ENCODE measurements around the gene MME.

The MME gene

DNA sequence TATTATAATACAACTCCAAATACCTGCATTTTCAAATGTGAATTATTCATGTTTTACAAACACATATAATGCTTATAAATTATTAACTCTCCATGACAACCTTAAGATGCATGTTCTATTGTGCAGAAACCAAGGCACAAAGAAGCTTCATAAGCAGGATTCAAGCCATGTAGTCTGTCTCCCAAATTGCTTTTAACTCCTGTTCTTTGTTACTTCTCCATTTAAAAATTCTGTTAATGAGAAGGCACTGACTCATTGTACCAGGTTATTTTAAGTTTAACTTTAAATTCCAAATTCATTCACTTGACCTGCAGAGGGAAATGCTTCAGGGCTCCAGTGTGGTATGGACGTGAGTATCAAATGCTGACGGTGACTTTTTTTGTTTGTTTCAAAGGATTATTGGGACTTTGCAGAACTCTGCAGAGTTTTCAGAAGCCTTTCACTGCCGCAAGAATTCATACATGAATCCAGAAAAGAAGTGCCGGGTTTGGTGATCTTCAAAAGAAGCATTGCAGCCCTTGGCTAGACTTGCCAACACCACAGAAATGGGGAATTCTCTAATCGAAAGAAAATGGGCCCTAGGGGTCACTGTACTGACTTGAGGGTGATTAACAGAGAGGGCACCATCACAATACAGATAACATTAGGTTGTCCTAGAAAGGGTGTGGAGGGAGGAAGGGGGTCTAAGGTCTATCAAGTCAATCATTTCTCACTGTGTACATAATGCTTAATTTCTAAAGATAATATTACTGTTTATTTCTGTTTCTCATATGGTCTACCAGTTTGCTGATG lies 100.0 kb downstream of the MME start:
- H3K36me3 Mint-ChIP-seq (ENCODE audit: low read depth) = peaks cover 10% of the 10 kb centered on the region
- H3K4me1 Mint-ChIP-seq = no peaks in the 10 kb centered on the region
- no peak for DNase-seq
- no peak overlapping the region for H3K4me3 Mint-ChIP-seq
- TF ChIP-seq, protein P1, sequence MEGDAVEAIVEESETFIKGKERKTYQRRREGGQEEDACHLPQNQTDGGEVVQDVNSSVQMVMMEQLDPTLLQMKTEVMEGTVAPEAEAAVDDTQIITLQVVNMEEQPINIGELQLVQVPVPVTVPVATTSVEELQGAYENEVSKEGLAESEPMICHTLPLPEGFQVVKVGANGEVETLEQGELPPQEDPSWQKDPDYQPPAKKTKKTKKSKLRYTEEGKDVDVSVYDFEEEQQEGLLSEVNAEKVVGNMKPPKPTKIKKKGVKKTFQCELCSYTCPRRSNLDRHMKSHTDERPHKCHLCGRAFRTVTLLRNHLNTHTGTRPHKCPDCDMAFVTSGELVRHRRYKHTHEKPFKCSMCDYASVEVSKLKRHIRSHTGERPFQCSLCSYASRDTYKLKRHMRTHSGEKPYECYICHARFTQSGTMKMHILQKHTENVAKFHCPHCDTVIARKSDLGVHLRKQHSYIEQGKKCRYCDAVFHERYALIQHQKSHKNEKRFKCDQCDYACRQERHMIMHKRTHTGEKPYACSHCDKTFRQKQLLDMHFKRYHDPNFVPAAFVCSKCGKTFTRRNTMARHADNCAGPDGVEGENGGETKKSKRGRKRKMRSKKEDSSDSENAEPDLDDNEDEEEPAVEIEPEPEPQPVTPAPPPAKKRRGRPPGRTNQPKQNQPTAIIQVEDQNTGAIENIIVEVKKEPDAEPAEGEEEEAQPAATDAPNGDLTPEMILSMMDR (IDR thresholded peaks at IDR 0.05) = no peak
- no peaks in the 10 kb centered on the region for H3K27me3 Mint-ChIP-seq (ENCODE audit: low read depth, poor library complexity)
- H3K9me3 Mint-ChIP-seq = no peaks in the 10 kb centered on the region
- no peak overlapping the region for H3K27ac Mint-ChIP-seq

DNA sequence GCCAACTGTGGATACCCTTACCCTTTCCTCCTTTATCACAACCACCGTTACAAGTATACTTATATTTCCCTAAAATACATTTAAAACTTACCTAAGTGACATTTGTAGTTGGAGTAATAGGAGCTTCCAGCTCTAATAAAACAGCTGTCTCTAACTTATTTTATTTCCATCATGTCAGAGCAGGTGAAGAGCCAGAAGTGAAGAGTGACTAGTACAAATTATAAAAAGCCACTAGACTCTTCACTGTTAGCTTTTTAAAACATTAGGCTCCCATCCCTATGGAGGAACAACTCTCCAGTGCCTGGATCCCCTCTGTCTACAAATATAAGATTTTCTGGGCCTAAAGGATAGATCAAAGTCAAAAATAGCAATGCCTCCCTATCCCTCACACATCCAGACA lies 102.3 kb downstream of the MME start:
- peaks cover 9% of the 10 kb centered on the region for H3K36me3 Mint-ChIP-seq (ENCODE audit: low read depth)
- H3K4me1 Mint-ChIP-seq = no peaks in the 10 kb centered on the region
- no peak overlapping the region for H3K27ac Mint-ChIP-seq
- H3K9me3 Mint-ChIP-seq = no peaks in the 10 kb centered on the region
- H3K4me3 Mint-ChIP-seq = no peak overlapping the region
- H3K27me3 Mint-ChIP-seq (ENCODE audit: low read depth, poor library complexity) = no peaks in the 10 kb centered on the region
- TF ChIP-seq, protein P1 (IDR thresholded peaks at IDR 0.05) = no peak
- no peak for DNase-seq

DNA sequence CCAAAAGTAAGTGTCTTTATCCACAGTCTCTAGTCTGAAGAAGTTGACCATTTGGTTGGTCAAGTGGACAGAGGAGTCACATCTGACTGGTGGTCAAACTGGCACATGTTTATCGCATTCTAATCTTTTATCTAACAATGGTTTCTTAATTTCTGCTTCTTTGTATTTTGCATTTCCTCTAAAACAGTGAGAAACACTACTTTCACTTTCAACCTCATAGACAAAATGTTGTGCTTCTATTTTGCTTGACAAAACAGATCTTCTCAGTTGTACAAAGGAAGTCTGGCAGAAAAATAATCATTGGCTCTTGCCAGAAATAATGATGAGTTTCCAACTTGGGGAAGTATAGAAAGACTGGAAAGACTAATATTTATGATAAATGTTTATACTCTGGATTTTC lies 103.9 kb downstream of the MME start:
- TF ChIP-seq, protein P1 (IDR thresholded peaks at IDR 0.05) = no peak
- H3K4me1 Mint-ChIP-seq = no peaks in the 10 kb centered on the region
- H3K27me3 Mint-ChIP-seq (ENCODE audit: low read depth, poor library complexity) = no peaks in the 10 kb centered on the region
- H3K27ac Mint-ChIP-seq = no peak overlapping the region
- H3K9me3 Mint-ChIP-seq = no peaks in the 10 kb centered on the region
- H3K36me3 Mint-ChIP-seq (ENCODE audit: low read depth) = no peaks in the 10 kb centered on the region
- no peak for DNase-seq
- H3K4me3 Mint-ChIP-seq = no peak overlapping the region

DNA sequence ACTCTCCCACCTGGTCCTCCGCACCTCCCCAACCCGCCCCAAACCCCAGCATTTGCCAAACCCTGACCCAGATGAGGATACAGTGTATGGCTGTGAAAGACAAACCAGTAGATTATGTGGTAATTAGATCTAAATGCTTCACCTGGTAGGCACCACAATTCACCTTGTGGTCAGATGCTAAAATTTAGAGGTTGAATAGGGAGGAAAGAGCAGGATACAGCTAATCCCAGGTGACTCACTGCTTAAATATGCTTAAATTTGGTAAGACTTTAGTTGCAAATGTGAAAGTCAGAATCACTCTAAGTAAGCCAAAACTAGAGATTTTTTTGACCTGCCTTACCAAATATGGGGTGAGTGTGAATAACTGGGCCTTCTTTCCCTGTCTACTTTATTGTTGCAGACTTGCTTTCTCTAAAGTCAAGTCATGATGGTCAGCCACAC lies 105.5 kb downstream of the MME start:
- H3K27ac Mint-ChIP-seq = no peak overlapping the region
- no peaks in the 10 kb centered on the region for H3K9me3 Mint-ChIP-seq
- TF ChIP-seq, protein P1 (IDR thresholded peaks at IDR 0.05) = no peak
- H3K4me3 Mint-ChIP-seq = no peak overlapping the region
- no peaks in the 10 kb centered on the region for H3K4me1 Mint-ChIP-seq
- no peaks in the 10 kb centered on the region for H3K36me3 Mint-ChIP-seq (ENCODE audit: low read depth)
- H3K27me3 Mint-ChIP-seq (ENCODE audit: low read depth, poor library complexity) = no peaks in the 10 kb centered on the region
- DNase-seq = no peak

DNA sequence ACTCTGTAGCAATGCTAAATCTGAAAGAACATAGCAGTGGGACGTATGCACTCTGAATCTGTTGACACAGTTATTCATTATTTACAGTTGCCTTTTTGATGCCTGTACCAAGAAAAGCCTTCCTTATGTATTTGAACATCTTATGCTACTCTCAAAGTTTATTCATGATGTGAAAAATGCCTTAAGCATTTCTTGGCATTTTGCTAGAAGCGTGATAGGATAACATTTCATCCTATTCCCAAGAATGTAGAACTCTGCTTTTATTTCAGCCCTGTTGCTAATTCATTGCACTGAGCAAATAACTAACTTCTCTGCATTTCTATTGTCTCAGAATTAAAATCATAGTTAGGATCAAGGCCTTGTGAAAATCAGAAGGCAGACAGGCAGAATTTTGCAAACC lies 107.9 kb downstream of the MME start:
- Mint-ChIP-seq H3K9me3 (no peaks in the 10 kb centered on the region), H3K36me3 (ENCODE audit: low read depth) (no peaks in the 10 kb centered on the region), H3K4me1 (no peaks in the 10 kb centered on the region), H3K27ac (no peak overlapping the region), H3K27me3 (ENCODE audit: low read depth, poor library complexity) (no peaks in the 10 kb centered on the region), H3K4me3 (no peak overlapping the region)
- TF ChIP-seq, protein P1 (IDR thresholded peaks at IDR 0.05) = no peak
- DNase-seq = no peak

DNA sequence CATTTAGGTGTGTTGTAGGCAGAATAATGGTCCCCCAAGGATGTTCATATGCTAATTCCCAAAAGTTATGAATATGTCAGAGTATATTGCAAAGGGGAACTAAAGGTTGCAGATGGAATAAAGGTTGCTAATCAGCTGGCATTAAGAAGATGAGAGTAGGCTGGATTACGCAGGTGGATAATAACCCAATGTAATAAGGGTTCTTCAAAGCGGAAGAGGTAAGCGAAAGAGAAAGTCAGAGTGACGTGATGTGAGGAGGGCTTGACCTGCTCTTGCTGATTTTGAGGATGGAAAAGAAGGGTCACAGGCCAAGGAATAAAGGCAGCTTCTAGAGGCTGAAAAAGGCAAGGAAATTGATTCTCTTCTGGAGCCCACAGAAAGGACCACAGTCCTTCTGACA lies 109.4 kb downstream of the MME start:
- TF ChIP-seq, protein P1 (IDR thresholded peaks at IDR 0.05) = no peak
- H3K27me3 Mint-ChIP-seq (ENCODE audit: low read depth, poor library complexity) = no peaks in the 10 kb centered on the region
- H3K27ac Mint-ChIP-seq = no peak overlapping the region
- H3K4me1 Mint-ChIP-seq = no peaks in the 10 kb centered on the region
- H3K9me3 Mint-ChIP-seq = no peaks in the 10 kb centered on the region
- no peak overlapping the region for H3K4me3 Mint-ChIP-seq
- no peak for DNase-seq
- H3K36me3 Mint-ChIP-seq (ENCODE audit: low read depth) = no peaks in the 10 kb centered on the region
